HG02678 (cell line): ENCODE data around the gene OR4K2.
"Not testable (repeated sequence)": the region's sequence is repeated elsewhere in the genome, so short reads cannot be mapped to it uniquely, and the experiment has no call there.

Experiments
- ATAC-seq: cut with Tn5 transposase; IDR thresholded peaks from one replicate; pipeline ENCODE4 v1.9.1; 2021; ENCODE audit warnings: mild to moderate bottlenecking, moderate library complexity; ENCODE audit not compliant: unreplicated experiment

The OR4K2 gene, protein sequence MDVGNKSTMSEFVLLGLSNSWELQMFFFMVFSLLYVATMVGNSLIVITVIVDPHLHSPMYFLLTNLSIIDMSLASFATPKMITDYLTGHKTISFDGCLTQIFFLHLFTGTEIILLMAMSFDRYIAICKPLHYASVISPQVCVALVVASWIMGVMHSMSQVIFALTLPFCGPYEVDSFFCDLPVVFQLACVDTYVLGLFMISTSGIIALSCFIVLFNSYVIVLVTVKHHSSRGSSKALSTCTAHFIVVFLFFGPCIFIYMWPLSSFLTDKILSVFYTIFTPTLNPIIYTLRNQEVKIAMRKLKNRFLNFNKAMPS

DNA sequence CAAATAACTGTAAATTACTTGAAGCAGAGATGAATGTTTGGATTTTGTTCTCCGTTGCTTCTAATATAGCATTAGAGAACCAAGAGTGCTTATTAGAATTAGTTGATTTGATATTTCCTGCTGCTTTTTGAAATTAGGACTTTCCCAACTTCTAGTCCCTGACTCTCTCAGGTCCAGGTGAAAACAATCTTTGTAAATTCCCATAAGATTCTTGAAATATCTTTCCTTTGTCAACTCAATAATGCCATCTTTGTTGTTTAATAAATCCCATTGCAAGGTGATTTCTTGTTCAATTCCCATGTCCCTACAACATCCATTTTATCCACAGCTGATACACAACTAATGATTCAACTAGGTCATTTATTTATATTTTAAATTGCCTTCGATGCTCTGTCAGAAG lies at the start of gene OR4K2:
Gene OR4K2 (plus strand): TSS at position 301 of the 400 bp plus-strand sequence. CDS start 1,126 bp downstream, outside the sequence.
- no peak for ATAC-seq

DNA sequence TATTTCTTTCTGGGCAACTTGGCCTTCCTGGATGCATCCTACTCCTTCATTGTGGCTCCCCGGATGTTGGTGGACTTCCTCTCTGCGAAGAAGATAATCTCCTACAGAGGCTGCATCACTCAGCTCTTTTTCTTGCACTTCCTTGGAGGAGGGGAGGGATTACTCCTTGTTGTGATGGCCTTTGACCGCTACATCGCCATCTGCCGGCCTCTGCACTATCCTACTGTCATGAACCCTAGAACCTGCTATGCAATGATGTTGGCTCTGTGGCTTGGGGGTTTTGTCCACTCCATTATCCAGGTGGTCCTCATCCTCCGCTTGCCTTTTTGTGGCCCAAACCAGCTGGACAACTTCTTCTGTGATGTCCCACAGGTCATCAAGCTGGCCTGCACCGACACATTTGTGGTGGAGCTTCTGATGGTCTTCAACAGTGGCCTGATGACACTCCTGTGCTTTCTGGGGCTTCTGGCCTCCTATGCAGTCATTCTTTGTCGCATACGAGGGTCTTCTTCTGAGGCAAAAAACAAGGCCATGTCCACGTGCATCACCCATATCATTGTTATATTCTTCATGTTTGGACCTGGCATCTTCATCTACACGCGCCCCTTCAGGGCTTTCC lies 47.2 kb upstream of the OR4K2 start:
- not testable (repeated sequence) for ATAC-seq

DNA sequence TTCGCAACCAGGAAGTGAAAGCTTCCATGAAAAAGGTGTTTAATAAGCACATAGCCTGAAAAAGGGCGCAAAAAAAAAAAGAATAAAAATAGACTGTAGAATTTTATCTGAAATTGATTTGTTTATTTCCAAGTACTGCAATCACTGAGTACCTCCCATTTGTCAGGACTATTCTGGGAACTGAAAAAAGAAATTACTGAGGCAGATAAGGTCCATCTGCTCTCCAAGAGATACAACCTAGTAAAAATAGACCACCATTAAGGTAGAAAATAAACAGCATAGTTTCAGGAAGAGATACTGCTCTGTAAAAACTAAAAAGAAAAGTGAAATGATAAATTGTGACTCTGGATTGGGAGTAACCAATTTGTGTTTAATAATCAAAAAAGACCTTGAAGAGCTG lies 46.6 kb upstream of the OR4K2 start:
- ATAC-seq, result no peak

DNA sequence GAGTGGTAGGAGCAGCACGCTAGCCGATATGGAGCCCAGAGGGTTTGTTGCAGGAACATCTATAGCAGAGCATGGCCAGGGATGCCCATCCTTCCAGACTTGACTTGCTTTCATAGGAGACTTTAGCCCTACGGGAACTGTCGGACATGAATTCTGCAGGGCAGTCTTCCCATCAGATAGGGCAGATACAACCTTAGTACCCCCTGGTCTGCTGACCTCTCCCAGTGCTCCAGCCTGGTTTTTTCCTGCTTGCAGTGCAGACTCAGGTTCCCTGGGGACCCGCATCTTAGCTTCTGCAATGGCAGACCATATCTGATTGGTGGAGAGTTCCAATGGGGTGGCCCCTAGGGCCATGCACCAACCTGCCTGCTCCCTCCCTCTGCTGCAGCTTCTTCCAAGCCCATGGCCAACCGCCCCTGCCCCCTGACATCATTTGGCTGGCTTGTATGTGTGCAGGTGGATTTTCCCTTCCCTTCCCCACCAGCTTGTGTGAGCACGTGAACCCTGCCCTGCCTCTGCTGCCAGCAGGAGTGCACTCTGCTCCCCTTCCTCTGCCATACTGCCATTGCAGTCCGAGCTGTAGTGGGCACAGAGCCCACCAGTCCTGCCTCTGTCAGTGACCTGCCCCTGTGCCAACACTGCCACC lies 40.6 kb upstream of the OR4K2 start:
- not testable (repeated sequence) for ATAC-seq

DNA sequence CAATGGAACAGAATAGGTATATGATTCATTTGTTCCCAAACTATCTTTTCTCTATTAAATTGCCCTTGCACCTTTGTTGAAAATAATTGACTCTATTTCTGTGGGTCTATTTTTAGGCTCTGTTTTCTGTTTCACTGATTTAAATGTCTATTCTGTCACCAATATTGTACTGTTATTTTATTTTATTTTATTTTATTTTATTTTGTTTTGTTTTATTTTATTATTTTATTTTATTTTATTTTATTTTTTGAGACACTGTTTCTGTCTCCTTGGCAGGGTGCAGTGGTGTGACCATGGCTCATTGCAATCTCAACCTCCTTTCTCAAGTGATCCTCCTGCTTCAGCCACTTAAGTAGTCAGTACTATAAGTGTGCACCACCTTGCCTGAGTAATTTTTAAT lies 36.5 kb upstream of the OR4K2 start:
- ATAC-seq, result no peak

DNA sequence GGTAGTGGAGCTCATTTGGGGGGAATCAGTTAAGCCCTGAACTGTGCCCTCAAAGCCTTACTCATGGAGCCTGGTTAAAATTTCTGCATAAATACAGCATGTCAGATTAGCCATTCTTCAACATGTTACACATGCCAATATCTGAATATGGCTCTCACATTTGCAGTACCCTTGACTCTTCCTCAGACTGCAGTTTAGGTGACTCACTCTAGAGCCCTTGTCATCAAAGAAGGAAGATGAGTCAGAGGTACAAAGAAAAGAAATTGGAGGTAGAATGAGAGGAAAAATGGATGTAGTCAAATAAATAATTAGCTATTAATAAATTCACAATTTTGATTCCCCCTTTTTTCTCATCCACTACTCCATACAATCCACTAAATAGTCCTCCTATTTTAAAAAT lies 23.6 kb upstream of the OR4K2 start:
- ATAC-seq, result no peak

DNA sequence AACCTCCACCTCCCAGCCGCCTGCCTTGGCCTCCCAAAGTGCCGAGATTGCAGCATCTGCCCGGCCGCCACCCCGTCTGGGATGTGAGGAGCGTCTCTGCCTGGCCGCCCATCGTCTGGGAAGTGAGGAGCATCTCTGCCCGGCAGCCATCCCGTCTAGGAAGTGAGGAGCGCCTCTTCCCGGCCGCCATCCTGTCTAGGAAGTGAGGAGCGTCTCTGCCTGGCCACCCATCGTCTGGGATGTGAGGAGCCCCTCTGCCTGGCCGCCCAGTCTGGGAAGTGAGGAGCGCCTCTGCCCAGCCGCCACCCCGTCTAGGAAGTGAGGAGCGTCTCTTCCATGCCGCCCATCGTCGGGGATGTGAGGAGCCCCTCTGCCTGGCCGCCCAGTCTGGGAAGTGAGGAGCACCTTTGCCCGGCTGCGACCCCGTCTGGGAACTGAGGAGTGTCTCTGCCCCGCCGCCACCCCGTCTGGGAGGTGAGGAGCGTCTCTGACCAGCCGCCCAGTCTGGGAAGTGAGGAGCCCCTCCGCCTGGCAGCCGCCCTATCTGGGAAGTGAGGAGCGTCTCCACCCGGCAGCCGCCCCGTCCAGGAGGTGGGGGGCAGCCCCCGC lies 8.8 kb upstream of the OR4K2 start:
- ATAC-seq, result not testable (repeated sequence)

DNA sequence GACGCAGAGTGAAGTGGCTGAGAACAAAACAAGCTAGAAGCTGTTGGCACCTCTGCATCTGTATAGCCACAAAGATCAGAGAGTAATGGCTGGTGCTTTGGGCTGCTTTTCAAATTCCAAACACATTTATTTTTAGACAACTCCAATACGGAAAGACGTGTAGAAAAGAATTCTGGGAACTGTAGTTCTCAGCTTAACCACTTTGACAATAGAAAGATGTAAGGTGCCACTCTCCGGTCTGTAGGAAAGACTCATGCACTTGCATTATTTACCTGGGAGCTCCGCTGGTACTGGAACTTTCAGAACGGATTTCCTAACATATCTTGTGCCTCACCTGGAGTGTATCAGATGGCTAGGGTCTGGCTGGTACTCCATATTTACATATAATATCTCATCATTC lies 1.8 kb upstream of the OR4K2 start:
- no peak for ATAC-seq

DNA sequence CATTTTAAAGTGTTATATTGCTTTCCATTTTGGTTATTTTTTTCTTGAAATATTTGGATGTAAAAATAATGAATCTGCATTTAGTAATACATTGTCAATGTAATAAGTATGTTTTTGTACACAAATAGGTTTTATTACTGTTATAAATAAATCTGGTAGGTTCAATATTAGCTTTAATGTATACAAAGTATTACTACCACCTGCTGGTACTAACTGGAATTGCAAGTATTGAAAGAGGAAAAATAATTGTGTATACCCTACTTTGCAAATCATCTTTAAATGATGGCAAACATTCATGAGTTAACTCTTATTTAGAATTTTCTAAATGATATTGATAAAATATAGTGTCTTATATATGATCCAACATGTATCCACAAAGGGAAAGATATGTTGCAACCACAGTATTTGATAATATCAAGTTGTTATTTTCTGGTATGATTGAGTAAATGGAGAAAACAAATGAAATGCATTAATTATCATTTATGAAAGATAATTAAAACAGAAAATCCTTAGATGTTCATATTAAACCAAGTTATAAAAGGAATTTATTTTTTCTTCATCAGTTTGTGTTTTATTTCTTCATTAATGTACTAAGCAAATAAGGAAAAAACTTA lies 3.2 kb downstream of the OR4K2 start:
- ATAC-seq, result peak; percentile 46

DNA sequence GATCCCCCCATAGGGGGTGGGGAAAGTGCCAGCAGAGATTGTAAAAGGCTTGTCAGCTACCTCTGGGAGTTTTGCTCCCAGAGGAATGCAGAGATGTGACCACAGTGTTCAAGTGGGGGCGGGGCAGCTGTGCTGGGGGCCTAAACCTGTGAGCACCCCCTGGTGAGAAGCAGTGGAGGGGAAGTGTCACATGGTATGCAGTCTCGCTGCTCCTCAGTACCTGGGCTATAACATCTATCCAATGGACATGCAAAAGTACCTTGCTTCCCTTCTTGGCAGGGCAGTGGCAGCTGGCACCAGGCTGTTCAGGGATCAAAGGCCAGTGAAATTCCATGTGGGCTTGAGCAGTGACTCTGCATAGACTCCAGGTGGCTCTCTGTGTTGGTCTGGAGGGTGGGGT lies 20.3 kb downstream of the OR4K2 start:
- ATAC-seq, result no peak

DNA sequence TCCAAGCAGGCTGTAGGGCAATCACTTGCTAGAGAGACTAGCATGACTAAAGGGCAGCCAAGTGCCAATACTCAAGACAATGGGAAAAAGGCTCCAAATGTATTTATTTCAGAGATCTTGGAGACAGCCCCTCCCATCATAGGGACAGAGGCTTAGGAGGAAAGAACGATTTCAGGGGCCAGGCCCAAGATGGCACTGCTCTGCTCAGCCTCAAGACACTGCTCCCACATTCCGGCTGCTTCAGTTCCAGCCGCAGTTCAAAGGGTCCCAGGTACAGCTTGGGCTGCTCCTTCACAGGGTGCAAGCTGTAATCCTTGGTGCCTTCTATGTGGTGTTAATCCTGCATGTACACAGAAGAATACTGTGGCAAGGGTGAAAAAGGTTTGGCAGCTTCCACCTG lies 26.1 kb downstream of the OR4K2 start:
- ATAC-seq, result no peak

DNA sequence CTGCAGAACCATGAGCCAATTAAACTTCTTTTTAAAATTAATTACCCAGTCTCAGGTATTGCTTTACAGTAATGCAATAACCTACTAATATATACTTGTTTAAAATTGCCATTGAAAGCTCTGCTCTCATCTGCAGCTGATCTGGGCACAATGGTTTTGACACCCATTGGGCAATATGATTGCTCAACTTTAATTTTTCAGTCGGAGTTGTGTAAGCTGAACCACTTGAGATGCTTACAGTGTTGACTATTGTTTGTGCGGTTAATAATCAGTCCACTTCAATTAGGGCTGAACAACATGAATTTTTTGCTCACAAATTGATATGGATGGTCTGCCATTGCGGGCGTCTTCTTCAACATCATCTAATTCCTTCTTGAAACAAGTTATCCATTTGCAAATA lies 27.5 kb downstream of the OR4K2 start:
- ATAC-seq, result no peak

DNA sequence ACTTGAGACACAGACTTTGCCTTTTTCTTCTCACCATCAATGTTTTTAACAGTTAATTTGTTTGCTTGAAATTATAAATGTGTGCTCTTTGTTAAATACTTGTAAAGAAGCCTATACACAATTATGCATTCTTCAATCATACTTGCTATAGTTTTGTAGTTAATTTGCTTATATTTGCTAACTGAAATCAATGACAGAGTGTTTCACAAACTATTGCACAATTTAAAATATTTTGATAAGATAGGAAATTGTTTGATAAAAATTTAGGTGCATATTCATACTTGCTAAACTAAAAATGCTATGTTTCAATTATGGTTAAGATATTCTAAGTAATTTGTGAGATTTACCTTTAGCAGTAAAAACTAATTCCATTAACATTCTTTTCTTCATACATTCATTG lies 31.7 kb downstream of the OR4K2 start:
- ATAC-seq, result no peak

DNA sequence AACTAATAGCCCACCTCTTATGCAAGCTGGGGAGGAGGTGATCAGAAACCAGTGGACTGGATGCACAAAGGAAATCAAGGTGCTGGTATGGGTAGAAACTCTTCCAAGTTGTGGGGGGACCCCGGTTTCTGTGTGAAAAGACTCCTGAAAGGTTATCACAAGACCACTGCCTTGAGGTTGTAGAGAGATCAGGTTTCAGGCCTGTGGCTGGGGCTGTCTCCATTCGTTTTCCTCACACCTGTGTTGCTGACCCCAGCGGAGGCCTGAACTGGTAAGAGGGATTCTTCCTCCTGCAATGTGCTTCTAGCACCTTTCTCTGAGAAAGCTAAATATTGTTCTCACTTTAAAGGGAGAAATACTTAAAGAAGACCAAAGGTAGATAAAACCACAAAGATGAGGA lies 36.2 kb downstream of the OR4K2 start:
- no peak for ATAC-seq

DNA sequence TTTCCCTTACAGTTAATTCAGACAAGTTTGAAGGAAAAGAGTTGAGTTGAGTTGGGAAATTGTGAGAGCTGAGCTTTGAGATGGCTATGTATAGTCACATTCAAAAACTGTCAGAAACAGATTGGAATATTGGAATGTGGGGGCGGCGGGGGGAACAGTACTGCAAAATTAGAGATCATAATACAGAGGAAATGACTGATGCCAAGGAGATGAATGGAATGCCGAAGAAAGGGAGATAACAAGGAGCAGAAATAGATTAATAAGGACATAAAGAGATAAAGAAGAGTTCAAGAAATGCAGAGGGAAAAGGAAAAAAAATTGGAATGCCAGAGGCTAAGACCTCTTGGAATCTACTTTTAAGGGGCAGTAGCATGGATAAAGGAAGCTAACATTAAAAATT lies 42.3 kb downstream of the OR4K2 start:
- ATAC-seq, result no peak

DNA sequence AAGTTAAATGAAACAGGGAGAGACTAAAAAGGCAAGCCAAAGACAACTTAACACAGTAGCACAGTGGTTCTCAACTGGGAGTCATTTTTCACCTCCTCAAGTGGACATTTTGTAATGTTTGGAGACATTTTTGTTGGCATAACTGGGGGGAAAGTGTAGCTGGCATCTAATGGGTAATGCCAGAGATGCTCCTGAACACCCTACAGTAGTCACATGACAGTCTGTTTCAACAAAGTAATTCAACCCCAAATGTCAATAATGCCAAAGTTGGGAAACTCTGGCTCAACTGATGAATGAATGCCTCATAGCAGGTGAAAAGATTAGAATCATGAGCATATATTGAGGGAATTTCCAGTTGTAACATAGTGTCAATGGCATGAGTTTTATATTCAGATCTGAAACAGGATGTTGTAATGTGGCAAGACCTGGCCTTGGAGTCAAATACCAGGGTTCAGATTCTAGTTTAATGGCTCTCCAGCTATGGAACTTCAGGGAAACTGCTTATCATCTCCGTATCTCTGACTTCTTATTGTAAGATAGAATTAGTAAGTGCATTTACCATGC lies 43.1 kb downstream of the OR4K2 start:
- no peak for ATAC-seq

DNA sequence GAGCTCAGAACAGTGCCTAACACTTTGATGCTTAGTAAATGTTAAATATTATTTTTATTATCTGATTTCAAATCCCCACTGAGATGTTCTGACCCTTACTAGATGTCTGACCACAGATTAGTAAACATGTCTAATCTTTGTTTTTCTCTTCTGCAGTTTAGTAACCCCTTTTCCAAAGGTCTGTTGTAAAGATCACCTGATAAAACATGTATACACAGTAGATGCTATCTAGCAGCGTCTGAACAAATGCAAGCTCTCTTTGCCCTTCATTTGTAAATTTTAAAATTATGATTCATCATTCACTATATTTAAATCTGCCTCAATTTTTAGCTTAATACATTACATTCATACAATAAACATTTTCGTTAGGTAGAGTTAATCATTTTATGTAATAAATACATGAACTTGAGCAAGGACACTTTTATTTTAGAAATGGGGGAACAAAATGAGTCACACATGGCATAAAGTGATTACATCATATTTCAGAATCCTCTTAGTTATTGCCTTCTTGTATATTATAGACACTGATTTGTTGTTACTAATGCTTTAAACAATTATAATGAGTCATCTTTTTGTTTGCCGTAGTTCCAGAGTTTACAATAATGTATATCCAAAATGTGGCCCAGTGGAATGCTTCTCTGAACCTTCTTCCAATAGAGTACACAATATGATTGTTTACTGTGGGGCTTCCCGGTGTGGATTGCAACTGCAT lies 43.8 kb downstream of the OR4K2 start:
- ATAC-seq, result no peak

DNA sequence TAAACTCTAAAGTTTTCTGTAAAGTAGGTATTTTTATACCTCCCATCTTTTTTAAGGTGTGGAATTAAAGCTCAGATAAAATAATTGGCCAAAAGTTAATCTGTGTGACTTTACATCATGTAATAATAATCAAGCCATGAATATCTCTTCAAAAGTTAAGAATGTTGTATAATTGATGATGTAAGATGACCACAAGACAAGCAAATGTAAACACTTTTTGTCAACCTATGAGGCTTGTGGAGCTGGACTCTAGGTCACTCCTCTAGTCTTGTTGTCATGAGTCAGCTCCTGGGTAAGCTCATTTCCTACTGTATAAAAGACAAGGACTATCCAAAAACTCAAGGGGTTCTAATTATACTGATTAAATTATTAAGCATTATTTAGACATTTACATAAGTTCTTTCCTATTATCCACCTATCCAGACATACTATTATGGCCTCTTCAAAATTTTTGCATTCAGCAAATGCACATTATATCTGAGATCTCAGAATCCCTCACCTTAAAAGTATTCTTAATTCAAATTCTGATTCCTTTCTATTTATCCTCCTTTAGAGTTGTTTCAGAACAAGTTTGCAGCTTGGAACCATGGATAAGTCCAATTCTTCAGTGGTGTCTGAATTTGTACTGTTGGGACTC lies 45.2 kb downstream of the OR4K2 start, which contains the start of gene OR4K5:
Gene OR4K5 (plus strand): TSS at position 587 of the 637 bp plus-strand sequence. CDS start 0 bp downstream, at position 587.
- ATAC-seq, result no peak

DNA sequence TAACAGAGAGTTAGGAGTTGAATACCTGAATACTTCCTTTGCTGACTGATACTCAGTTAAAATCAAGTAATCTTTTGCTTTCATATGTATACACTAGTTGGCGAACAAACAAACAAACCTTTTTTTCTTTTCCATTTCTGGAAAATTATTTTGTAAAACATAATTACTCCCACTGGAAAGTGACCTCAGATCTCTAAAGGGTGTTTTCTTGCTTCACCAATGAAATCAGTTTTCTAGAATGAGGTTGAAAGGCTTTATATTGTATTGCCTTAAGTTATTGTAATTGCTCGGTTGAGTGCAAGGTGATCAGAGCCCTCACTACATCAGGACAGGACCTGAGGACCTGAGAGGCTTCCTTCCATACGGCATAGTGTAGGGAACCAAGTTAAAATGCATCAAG lies 55.7 kb downstream of the OR4K2 start, which contains the start of gene OR4K1:
Gene OR4K1 (plus strand): TSS at position 301 of the 400 bp plus-strand sequence. CDS start 4,750 bp downstream, outside the sequence.
- ATAC-seq, result no peak
